SU-DHL-6 (cell line): ENCODE results near the gene KDM4F.

Experiments
- EZH2phosphoT487 ChIP-seq: fragments of 200-600 bp; sonication (generic), shearing (Covaris generic); conservative IDR thresholded peaks from 2 replicates; pipeline ENCODE4 v1.6.1; 2018; ENCODE audit warnings: mild to moderate bottlenecking, antibody characterized with exemption, low read length, moderate library complexity, mixed read lengths
- TF ChIP-seq, protein P1 (sequence below): fragments of 200-600 bp; sonication (generic); IDR thresholded peaks from one replicate; pipeline ENCODE4 v1.5.1; 2017; ENCODE audit warnings: antibody characterized with exemption, mild to moderate bottlenecking, low read length, moderate library complexity; ENCODE audit not compliant: insufficient read depth, poor library complexity, severe bottlenecking

GRCh38 chr11:95045812-95046211 lies 3.4 kb upstream of the KDM4F start:
- TF ChIP-seq, protein P1, sequence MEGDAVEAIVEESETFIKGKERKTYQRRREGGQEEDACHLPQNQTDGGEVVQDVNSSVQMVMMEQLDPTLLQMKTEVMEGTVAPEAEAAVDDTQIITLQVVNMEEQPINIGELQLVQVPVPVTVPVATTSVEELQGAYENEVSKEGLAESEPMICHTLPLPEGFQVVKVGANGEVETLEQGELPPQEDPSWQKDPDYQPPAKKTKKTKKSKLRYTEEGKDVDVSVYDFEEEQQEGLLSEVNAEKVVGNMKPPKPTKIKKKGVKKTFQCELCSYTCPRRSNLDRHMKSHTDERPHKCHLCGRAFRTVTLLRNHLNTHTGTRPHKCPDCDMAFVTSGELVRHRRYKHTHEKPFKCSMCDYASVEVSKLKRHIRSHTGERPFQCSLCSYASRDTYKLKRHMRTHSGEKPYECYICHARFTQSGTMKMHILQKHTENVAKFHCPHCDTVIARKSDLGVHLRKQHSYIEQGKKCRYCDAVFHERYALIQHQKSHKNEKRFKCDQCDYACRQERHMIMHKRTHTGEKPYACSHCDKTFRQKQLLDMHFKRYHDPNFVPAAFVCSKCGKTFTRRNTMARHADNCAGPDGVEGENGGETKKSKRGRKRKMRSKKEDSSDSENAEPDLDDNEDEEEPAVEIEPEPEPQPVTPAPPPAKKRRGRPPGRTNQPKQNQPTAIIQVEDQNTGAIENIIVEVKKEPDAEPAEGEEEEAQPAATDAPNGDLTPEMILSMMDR: no peak
- no peak for TF ChIP-seq EZH2phosphoT487
